Trophoblast cell (in vitro differentiated cells and primary cell): ENCODE results near the gene IER5.
"Not testable (repeated sequence)": the region's sequence is repeated elsewhere in the genome, so short reads cannot be mapped to it uniquely, and the experiment has no call there.

Experiments
- DNase-seq, 2 donors: peaks; one replicate each; pipeline ENCODE4 v3.0.0-alpha.2; 2016
- H2AFZ ChIP-seq: 2 replicates; pipeline ENCODE4 v1.6.1; 2013; ENCODE audit warnings: low read length, moderate library complexity, mild to moderate bottlenecking; ENCODE audit not compliant: insufficient read depth, poor library complexity
- H2AK5ac ChIP-seq: 2 replicates; pipeline ENCODE4 v1.6.1; 2013; ENCODE audit warnings: mild to moderate bottlenecking, low read length
- H2BK120ac ChIP-seq: 2 replicates; pipeline ENCODE4 v1.6.1; 2013; ENCODE audit warnings: low read length, mild to moderate bottlenecking, moderate library complexity; ENCODE audit not compliant: insufficient read depth, poor library complexity
- H2BK12ac ChIP-seq: 2 replicates; pipeline ENCODE4 v1.6.1; 2013; ENCODE audit warnings: mild to moderate bottlenecking, low read length, moderate library complexity
- H2BK5ac ChIP-seq: 2 replicates; pipeline ENCODE4 v1.6.1; 2013; ENCODE audit warnings: low read length, low read depth, moderate library complexity, mild to moderate bottlenecking; ENCODE audit not compliant: poor library complexity
- H3K14ac ChIP-seq: 2 replicates; pipeline ENCODE4 v1.6.1; 2013; ENCODE audit warnings: mild to moderate bottlenecking, low read length
- H3K18ac ChIP-seq: 2 replicates; pipeline ENCODE4 v1.6.1; 2013; ENCODE audit warnings: mild to moderate bottlenecking, low read length
- H3K23ac ChIP-seq: 2 replicates; pipeline ENCODE4 v1.6.1; 2013; ENCODE audit warnings: low read length
- H3K27ac ChIP-seq: 2 replicates; pipeline ENCODE4 v1.5.1; 2013; ENCODE audit warnings: low read depth, mild to moderate bottlenecking, inconsistent platforms, low read length, moderate library complexity
- H3K27me3 ChIP-seq: 2 replicates; pipeline ENCODE4 v1.6.1; 2013; ENCODE audit warnings: inconsistent platforms, mild to moderate bottlenecking, low read length, moderate library complexity; ENCODE audit not compliant: insufficient read depth
- H3K36me3 ChIP-seq, 2 experiments: 1 replicate in 1 of 2; 2 replicates in 1 of 2; pipeline ENCODE4 v1.6.1; 2013; ENCODE audit warnings: low read length in 2 of 2, mild to moderate bottlenecking in 2 of 2, moderate library complexity in 1 of 2; ENCODE audit not compliant: insufficient read depth in 2 of 2, control insufficient read depth in 1 of 2
- H3K4ac ChIP-seq: 2 replicates; pipeline ENCODE4 v1.6.1; 2013; ENCODE audit warnings: low read depth, mild to moderate bottlenecking, low read length, moderate library complexity
- H3K4me1 ChIP-seq, 2 experiments: 1 replicate in 1 of 2; 2 replicates in 1 of 2; pipeline ENCODE4 v1.6.1; 2013; ENCODE audit warnings: low read length in 2 of 2, mild to moderate bottlenecking in 2 of 2, moderate library complexity in 1 of 2; ENCODE audit not compliant: insufficient read depth in 2 of 2, control insufficient read depth in 1 of 2
- H3K4me2 ChIP-seq: 2 replicates; pipeline ENCODE4 v1.6.1; 2013; ENCODE audit warnings: inconsistent platforms, mild to moderate bottlenecking, low read length, moderate library complexity
- H3K4me3 ChIP-seq: 2 replicates; pipeline ENCODE4 v1.5.1; 2013; ENCODE audit warnings: mild to moderate bottlenecking, low read depth, low read length, inconsistent platforms
- H3K79me1 ChIP-seq: one replicate; pipeline ENCODE4 v1.6.1; 2013; ENCODE audit warnings: low read length
- H3K79me2 ChIP-seq: 2 replicates; pipeline ENCODE4 v1.6.1; 2013; ENCODE audit warnings: low read length, mild to moderate bottlenecking; ENCODE audit not compliant: control insufficient read depth, insufficient read depth, poor library complexity
- H3K9ac ChIP-seq: 2 replicates; pipeline ENCODE4 v1.6.1; 2013; ENCODE audit warnings: mild to moderate bottlenecking, low read length
- H3K9me3 ChIP-seq: 2 replicates; pipeline ENCODE4 v1.6.1; 2013; ENCODE audit warnings: low read depth, mild to moderate bottlenecking, control low read depth, inconsistent platforms, low read length; ENCODE audit not compliant: insufficient read depth
- H4K12ac ChIP-seq: 2 replicates; pipeline ENCODE4 v1.6.1; 2013; ENCODE audit warnings: low read depth, mild to moderate bottlenecking, low read length, moderate library complexity
- H4K8ac ChIP-seq: 2 replicates; pipeline ENCODE4 v1.6.1; 2013; ENCODE audit warnings: low read depth, mild to moderate bottlenecking, low read length, moderate library complexity
- H4K91ac ChIP-seq: one replicate; pipeline ENCODE4 v1.6.1; 2013; ENCODE audit warnings: low read depth, mild to moderate bottlenecking, low read length, moderate library complexity
- WGBS: extraction: QIAGEN DNeasy Blood & Tissue Kit; methylation state at CpG from one replicate; pipeline ENCODE4 v1.1.7; 2013; ENCODE audit warnings: missing lambda C conversion rate; ENCODE audit not compliant: insufficient read length, insufficient coverage; ENCODE audit errors: extremely low coverage; 5-methylcytosine and 5-hydroxymethylcytosine counted together

The IER5 gene

DNA sequence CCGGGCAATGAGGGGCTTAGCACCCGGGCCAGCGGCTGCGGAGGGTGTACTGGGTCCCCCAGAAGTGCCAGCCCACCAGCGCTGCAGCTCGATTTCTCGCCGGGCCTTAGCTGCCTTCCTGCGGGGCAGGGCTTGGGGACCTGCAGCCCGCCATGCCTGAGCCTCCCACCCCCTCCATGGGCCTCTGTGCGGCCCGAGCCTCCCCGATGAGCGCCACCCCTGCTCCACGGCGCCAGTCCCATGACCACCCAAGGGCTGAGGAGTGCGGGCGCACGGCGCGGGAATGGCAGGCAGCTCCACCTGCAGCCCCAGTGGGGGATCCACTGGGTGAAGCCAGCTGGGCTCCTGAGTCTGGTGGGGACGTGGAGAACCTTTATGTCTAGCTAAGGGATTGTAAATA lies 42.6 kb upstream of the IER5 start:
- H3K4me2 ChIP-seq, H4K91ac ChIP-seq, H3K79me1 ChIP-seq, H3K18ac ChIP-seq, H3K27ac ChIP-seq, H3K4me1 ChIP-seq, H3K9ac ChIP-seq, H2AFZ ChIP-seq, H3K9me3 ChIP-seq, H3K23ac ChIP-seq, H3K14ac ChIP-seq, H2AK5ac ChIP-seq, H3K36me3 ChIP-seq, H2BK12ac ChIP-seq, H2BK120ac ChIP-seq, H3K4ac ChIP-seq, H4K12ac ChIP-seq, H2BK5ac ChIP-seq, H3K79me2 ChIP-seq, H3K4me3 ChIP-seq, DNase-seq, H4K8ac ChIP-seq, H3K27me3 ChIP-seq: not testable (repeated sequence)
- WGBS: no CpG with 5 or more reads among the region's 22 CpGs

DNA sequence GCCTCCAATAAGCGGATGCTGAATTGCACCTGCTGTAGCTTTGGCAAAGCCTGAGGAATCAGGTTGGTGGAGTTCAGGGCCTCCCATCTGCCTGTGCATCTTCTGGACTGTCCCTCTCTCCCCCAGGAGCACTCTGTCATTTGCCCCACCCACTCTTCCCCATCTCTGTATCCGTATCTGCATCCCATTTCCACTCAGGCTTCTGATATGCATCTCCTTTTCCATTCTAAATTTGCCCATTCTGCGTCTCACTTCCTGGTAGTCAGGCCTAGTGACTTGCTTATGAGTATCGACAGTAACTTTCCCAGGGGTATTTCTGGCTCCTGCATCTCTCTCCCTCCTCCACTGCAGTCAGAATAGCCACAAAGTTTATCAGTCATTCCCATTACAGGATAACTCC lies 39.1 kb upstream of the IER5 start:
- Histone ChIP-seq H3K79me2 (no peaks in the 10 kb centered on the region), H3K79me1 (no peaks in the 10 kb centered on the region)

DNA sequence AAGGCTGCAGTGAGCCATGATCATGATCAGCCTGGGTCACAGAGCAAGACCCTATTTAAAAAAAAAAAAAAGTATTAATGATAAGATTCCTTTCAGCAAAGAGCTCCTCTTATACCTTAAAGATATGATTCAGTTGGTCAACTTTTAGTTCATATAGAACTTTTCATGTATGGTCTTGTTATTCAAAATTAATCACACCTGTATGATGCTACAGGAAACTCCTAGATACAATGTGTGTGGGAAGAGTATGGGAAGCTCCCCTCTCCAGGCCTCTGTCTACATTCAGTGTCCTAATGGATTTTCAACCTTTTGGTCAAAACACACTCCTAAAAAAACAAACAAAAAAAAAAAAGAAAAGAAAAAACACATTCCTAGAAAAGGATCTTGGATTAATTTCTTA lies 37.6 kb upstream of the IER5 start:
- Histone ChIP-seq H3K4me2 (no peak overlapping the region), H4K8ac (no peak overlapping the region), H3K27me3 (no peaks in the 10 kb centered on the region), H3K79me2 (no peaks in the 10 kb centered on the region), H3K36me3 (no peaks in the 10 kb centered on the region), H3K23ac (no peak overlapping the region), H3K79me1 (no peaks in the 10 kb centered on the region), H3K18ac (no peak overlapping the region), H3K4me3 (no peak overlapping the region), H3K9ac (no peak overlapping the region), H2AFZ (no peak overlapping the region), H3K14ac (no peak overlapping the region), H2AK5ac (no peak overlapping the region), H2BK12ac (no peak overlapping the region), H2BK5ac (no peak overlapping the region), H3K4ac (no peak overlapping the region), H3K27ac (no peak overlapping the region), H4K12ac (no peak overlapping the region), H2BK120ac (no peak overlapping the region), H3K9me3 (no peaks in the 10 kb centered on the region), H3K4me1 (no peaks in the 10 kb centered on the region), H4K91ac (no peak overlapping the region)
- no peak for DNase-seq

More for the DNA sequence above, 39.1 kb upstream of the IER5 start:
- Histone ChIP-seq H2AK5ac (no peak overlapping the region), H3K18ac (no peak overlapping the region), H3K27me3 (no peaks in the 10 kb centered on the region), H3K27ac (no peak overlapping the region), H3K23ac (no peak overlapping the region), H4K91ac (no peak overlapping the region), H3K4me2 (no peak overlapping the region), H4K12ac (no peak overlapping the region), H2AFZ (no peak overlapping the region), H3K4me1 (peaks cover 0 to 2% of the 10 kb centered on the region in 2 experiments), H3K14ac (no peak overlapping the region), H3K9ac (no peak overlapping the region), H3K9me3 (no peaks in the 10 kb centered on the region), H2BK12ac (no peak overlapping the region), H3K4me3 (no peak overlapping the region), H2BK120ac (no peak overlapping the region), H3K4ac (no peak overlapping the region), H4K8ac (no peak overlapping the region), H3K36me3 (no peaks in the 10 kb centered on the region), H2BK5ac (no peak overlapping the region)
- WGBS: no CpG with 5 or more reads among the region's 4 CpGs
- no peak for DNase-seq

DNA sequence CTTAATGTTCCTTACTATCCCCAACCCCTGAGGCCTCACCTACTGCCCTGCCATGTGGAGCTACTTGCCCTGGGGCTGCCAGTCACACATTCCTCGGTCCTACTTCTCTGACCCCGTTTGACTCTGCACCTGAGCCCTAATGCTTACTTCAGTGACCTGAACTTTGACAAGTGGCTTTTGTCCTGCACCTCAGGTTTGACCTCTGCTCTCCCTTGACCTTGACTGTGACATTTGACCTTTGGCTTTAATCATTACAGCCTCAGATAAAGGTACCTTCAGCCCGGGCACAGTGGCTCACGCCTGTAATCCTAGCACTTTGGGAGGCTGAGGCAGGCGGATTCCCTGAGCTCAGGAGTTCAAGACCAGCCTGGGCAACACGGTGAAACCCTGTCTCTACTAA lies 31.9 kb upstream of the IER5 start:
- H4K12ac ChIP-seq: no peak overlapping the region

More for the DNA sequence above, 31.9 kb upstream of the IER5 start:
- DNase-seq: no peak
- Histone ChIP-seq H3K4me3 (no peak overlapping the region), H2BK5ac (no peak overlapping the region), H3K4me1 (peaks cover 0 to 3% of the 10 kb centered on the region in 2 experiments), H2BK12ac (no peak overlapping the region), H2AK5ac (no peak overlapping the region), H3K27me3 (no peaks in the 10 kb centered on the region), H3K18ac (no peak overlapping the region), H3K79me2 (no peaks in the 10 kb centered on the region), H3K36me3 (no peaks in the 10 kb centered on the region), H2AFZ (no peak overlapping the region), H3K23ac (no peak overlapping the region), H3K9me3 (peaks cover 2% of the 10 kb centered on the region), H4K8ac (no peak overlapping the region), H3K79me1 (no peaks in the 10 kb centered on the region), H3K27ac (no peak overlapping the region), H3K14ac (no peak overlapping the region), H3K4me2 (no peak overlapping the region), H2BK120ac (no peak overlapping the region), H4K91ac (no peak overlapping the region), H3K4ac (no peak overlapping the region), H3K9ac (no peak overlapping the region)
- no CpG with 5 or more reads among the region's 6 CpGs for WGBS
